ENCODE results near the gene APBA2.

DNA sequence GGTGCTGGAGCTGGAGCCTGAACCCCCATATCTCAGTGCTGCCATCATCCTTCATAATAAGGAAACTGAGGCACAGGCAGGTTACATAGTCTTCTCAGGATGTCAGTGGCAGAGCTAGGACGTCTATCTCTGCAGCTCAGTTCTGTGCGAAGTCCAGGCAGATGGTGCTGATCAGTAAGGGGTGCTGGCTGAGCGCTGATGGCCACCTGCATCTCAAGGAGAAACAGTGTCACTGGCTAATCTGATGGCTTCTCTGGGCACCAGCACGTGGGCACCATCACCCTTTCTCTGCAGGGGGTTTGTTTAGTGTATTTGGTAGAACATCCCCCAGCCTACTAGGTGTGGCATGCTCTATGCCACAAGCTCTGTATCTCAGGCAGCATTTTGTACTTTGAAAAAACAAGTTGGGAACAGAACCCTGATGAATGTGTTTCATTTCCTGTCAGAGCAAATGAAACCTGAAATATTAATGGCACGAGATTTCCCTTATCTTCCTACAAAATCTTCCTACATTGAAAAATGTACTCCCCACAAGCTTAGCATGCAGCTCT is 35.1 kb downstream of the APBA2 start:
- no peak for TF ChIP-seq CTCF (IDR thresholded peaks at IDR 0.05)
- no peak for TF ChIP-seq POLR2A (IDR thresholded peaks at IDR 0.05)
